OCI-LY3 (cell line): Measurements from ENCODE around the gene AXIN1.

Experiments
- CTCF ChIP-seq: fragments of 200-600, 300-600 bp; sonication (generic); IDR thresholded peaks from 2 replicates; pipeline ENCODE4 v1.5.1; 2014; ENCODE audit warnings: antibody characterized with exemption, low read length, low read depth
- EZH2phosphoT487 ChIP-seq: fragments of 200-600 bp; shearing (Covaris generic); IDR thresholded peaks from 2 replicates; pipeline ENCODE4 v1.6.1; 2018; ENCODE audit warnings: antibody characterized with exemption, mixed run types, low read depth

GRCh38 chr16:259814-260253 lies 92.7 kb downstream of the AXIN1 start:
- TF ChIP-seq CTCF: no peak
- TF ChIP-seq EZH2phosphoT487: no peak
